ENCODE measurements around the gene TSPAN7. TPM values are rescaled to one million over a fixed set of nuclear protein-coding genes. Genes with fewer than 3 reads are reported as not detected.

Gene TSPAN7
- total and polyA plus RNA-seq, 9 of the 15 experiments (the other 6 are each of a cell fraction or from before 2014, with no cell fraction given): 0.07 to 0.29 (median 0.12) TPM; not detected in 1

DNA sequence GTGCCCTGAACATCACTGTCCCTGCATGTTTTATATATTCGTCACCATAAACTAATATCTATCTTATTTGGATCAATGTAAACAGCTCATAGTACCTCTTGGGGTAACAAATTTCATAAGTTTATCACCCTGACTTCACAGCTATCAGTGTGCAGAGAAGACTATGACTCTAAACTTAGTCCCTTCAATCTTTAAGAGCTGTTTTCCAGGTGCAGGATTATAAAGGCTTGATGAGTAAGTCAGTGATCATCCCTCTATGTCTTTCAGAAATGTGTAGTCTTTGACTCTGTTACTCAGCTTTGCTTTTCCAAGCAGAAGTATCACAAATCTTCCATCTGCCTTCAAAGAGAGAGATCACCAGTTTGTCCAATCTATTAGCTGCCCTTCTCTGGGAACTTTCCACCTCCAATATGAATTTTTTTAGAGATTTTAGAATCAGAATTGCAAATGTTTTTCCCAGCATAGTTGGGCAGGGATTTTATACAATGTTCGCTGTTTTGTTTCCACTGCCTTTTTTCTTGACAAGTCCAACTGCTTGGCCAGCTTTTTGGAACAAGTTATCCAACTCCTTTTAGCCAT is 45.1 kb upstream of the TSPAN7 start (continued):
- no peak for TF ChIP-seq SMC3 (conservative IDR thresholded peaks at IDR 0.05; ENCODE audit: insufficient read depth, low read depth, low read length)
- TF ChIP-seq, protein P1, sequence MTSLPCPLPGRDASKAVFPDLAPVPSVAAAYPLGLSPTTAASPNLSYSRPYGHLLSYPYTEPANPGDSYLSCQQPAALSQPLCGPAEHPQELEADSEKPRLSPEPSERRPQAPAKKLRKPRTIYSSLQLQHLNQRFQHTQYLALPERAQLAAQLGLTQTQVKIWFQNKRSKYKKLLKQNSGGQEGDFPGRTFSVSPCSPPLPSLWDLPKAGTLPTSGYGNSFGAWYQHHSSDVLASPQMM (CRISPR knock-in tag; IDR thresholded peaks at IDR 0.05): no peak
- no peak for TF ChIP-seq HSF4 (CRISPR knock-in tag; IDR thresholded peaks at IDR 0.05; ENCODE audit: borderline replicate concordance)
- no peak for TF ChIP-seq PTTG1 (tag; IDR thresholded peaks at IDR 0.05; ENCODE audit: low read depth)
- no peak for TF ChIP-seq ZNF57 (CRISPR knock-in tag; IDR thresholded peaks at IDR 0.05)
- no peak for TF ChIP-seq ZBTB8A (IDR thresholded peaks at IDR 0.05; ENCODE audit: partially characterized antibody)
- TF ChIP-seq, protein P2, sequence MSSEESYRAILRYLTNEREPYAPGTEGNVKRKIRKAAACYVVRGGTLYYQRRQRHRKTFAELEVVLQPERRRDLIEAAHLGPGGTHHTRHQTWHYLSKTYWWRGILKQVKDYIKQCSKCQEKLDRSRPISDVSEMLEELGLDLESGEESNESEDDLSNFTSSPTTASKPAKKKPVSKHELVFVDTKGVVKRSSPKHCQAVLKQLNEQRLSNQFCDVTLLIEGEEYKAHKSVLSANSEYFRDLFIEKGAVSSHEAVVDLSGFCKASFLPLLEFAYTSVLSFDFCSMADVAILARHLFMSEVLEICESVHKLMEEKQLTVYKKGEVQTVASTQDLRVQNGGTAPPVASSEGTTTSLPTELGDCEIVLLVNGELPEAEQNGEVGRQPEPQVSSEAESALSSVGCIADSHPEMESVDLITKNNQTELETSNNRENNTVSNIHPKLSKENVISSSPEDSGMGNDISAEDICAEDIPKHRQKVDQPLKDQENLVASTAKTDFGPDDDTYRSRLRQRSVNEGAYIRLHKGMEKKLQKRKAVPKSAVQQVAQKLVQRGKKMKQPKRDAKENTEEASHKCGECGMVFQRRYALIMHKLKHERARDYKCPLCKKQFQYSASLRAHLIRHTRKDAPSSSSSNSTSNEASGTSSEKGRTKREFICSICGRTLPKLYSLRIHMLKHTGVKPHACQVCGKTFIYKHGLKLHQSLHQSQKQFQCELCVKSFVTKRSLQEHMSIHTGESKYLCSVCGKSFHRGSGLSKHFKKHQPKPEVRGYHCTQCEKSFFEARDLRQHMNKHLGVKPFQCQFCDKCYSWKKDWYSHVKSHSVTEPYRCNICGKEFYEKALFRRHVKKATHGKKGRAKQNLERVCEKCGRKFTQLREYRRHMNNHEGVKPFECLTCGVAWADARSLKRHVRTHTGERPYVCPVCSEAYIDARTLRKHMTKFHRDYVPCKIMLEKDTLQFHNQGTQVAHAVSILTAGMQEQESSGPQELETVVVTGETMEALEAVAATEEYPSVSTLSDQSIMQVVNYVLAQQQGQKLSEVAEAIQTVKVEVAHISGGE (CRISPR knock-in tag; IDR thresholded peaks at IDR 0.05): no peak
- TF ChIP-seq, protein P3, sequence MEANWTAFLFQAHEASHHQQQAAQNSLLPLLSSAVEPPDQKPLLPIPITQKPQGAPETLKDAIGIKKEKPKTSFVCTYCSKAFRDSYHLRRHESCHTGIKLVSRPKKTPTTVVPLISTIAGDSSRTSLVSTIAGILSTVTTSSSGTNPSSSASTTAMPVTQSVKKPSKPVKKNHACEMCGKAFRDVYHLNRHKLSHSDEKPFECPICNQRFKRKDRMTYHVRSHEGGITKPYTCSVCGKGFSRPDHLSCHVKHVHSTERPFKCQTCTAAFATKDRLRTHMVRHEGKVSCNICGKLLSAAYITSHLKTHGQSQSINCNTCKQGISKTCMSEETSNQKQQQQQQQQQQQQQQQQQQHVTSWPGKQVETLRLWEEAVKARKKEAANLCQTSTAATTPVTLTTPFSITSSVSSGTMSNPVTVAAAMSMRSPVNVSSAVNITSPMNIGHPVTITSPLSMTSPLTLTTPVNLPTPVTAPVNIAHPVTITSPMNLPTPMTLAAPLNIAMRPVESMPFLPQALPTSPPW (CRISPR knock-in tag; IDR thresholded peaks at IDR 0.05): no peak
- TF ChIP-seq BACH1 (tag; IDR thresholded peaks at IDR 0.05): no peak
- TF ChIP-seq ZNF140 (CRISPR knock-in tag; IDR thresholded peaks at IDR 0.05): no peak
- TF ChIP-seq EP300 (IDR thresholded peaks at IDR 0.05; ENCODE audit: low read length): no peak
- no peak for TF ChIP-seq ESRRB (CRISPR knock-in tag; IDR thresholded peaks at IDR 0.05; ENCODE audit: borderline replicate concordance)
- TF ChIP-seq, protein P4, sequence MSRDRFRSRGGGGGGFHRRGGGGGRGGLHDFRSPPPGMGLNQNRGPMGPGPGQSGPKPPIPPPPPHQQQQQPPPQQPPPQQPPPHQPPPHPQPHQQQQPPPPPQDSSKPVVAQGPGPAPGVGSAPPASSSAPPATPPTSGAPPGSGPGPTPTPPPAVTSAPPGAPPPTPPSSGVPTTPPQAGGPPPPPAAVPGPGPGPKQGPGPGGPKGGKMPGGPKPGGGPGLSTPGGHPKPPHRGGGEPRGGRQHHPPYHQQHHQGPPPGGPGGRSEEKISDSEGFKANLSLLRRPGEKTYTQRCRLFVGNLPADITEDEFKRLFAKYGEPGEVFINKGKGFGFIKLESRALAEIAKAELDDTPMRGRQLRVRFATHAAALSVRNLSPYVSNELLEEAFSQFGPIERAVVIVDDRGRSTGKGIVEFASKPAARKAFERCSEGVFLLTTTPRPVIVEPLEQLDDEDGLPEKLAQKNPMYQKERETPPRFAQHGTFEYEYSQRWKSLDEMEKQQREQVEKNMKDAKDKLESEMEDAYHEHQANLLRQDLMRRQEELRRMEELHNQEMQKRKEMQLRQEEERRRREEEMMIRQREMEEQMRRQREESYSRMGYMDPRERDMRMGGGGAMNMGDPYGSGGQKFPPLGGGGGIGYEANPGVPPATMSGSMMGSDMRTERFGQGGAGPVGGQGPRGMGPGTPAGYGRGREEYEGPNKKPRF (IDR thresholded peaks at IDR 0.05; ENCODE audit: low read depth, low read length): no peak
